ENCODE measurements around the gene SLC36A1. TPM values are rescaled to one million over a fixed set of nuclear protein-coding genes. Genes with fewer than 3 reads are reported as not detected.

SLC36A1 gene
- 10 to 100 TPM; 13.6 to 19.0 TPM for total RNA-seq
- 1 to 10 TPM; 3.3 to 9.0 TPM for polyA plus RNA-seq
- long read RNA-seq, donor 1, partial matches to known transcripts = 2 of 10 reads
- long read RNA-seq, donor 1, other reads (novel, unspliced or antisense) = 8 of 10 reads
- long read RNA-seq, donor 2, partial matches to known transcripts = 3 of 11 reads
- long read RNA-seq, donor 2, other reads (novel, unspliced or antisense) = 8 of 11 reads

- H3K4me1 ChIP-seq (ENCODE audit: control insufficient read depth in 1 of 2, insufficient read depth in 2 of 2, low read length in 2 of 2) = no peaks in the 10 kb centered on the region
- H3K4me3 ChIP-seq (ENCODE audit: low read length in 2 of 2) = peak within 1 kb of the TSS; percentile 51 to 65
- intact Hi-C loops (cut with DNase I) = loop anchor here (1.0 to 5.0 kb wide), 6 partner anchors 53 to 295 kb away; no protein-coding TSS in a partner anchor
- H3K27me3 ChIP-seq (ENCODE audit: control insufficient read depth in 1 of 2, insufficient read depth in 2 of 2, low read length in 1 of 2) = no peaks in the 10 kb centered on the region
- 0% methylated on average over 46 of the region's 46 CpGs for WGBS, 2 donors
- ATAC-seq (ENCODE audit: low FRiP score) = peak; percentile 99
- H3K27ac ChIP-seq (ENCODE audit: low read depth in 1 of 2, low read length in 2 of 2) = no peak within 1 kb of the TSS
- no peaks in the 10 kb centered on the region for H3K9me3 ChIP-seq (ENCODE audit: control insufficient read depth, low read length)
- DNase-seq = peak; percentile 97 to 99
- H3K36me3 ChIP-seq (ENCODE audit: control insufficient read depth in 1 of 2, insufficient read depth in 2 of 2, low read length in 1 of 2) = no peaks in the 10 kb centered on the region
Observed at GRCh38 chr5:151447174-151448037, at the start of gene SLC36A1. SLC36A1 (plus strand) TSS chr5:151447603; CDS start chr5:151458793, 11,190 bp downstream.

- no peak overlapping the region for H3K27ac ChIP-seq (ENCODE audit: low read depth in 1 of 2, low read length in 2 of 2)
- no peak for DNase-seq
- no peaks in the 10 kb centered on the region for H3K9me3 ChIP-seq (ENCODE audit: control insufficient read depth, low read length)
- H3K27me3 ChIP-seq (ENCODE audit: control insufficient read depth in 1 of 2, insufficient read depth in 2 of 2, low read length in 1 of 2) = no peaks in the 10 kb centered on the region
- ATAC-seq (ENCODE audit: low FRiP score) = no peak
- intact Hi-C loops (cut with DNase I) = no loop called here
- H3K4me3 ChIP-seq (ENCODE audit: low read length in 2 of 2) = no peak overlapping the region
- no peaks in the 10 kb centered on the region for H3K4me1 ChIP-seq (ENCODE audit: control insufficient read depth in 1 of 2, insufficient read depth in 2 of 2, low read length in 2 of 2)
- no peaks in the 10 kb centered on the region for H3K36me3 ChIP-seq (ENCODE audit: control insufficient read depth in 1 of 2, insufficient read depth in 2 of 2, low read length in 1 of 2)
- 51 to 76% methylated on average over 4 of the region's 4 CpGs for WGBS, 2 donors
Observed at GRCh38 chr5:151405334-151406160, 41.9 kb upstream of the SLC36A1 start.

- Histone ChIP-seq H3K27me3 (ENCODE audit: control insufficient read depth in 1 of 2, insufficient read depth in 2 of 2, low read length in 1 of 2) (no peaks in the 10 kb centered on the region), H3K4me3 (ENCODE audit: low read length in 2 of 2) (no peak overlapping the region), H3K27ac (ENCODE audit: low read depth in 1 of 2, low read length in 2 of 2) (no peak overlapping the region), H3K9me3 (ENCODE audit: control insufficient read depth, low read length) (no peaks in the 10 kb centered on the region), H3K36me3 (ENCODE audit: control insufficient read depth in 1 of 2, insufficient read depth in 2 of 2, low read length in 1 of 2) (no peaks in the 10 kb centered on the region), H3K4me1 (ENCODE audit: control insufficient read depth in 1 of 2, insufficient read depth in 2 of 2, low read length in 2 of 2) (no peaks in the 10 kb centered on the region)
- DNase-seq = no peak
- no peak for ATAC-seq (ENCODE audit: low FRiP score)
- intact Hi-C loops (cut with DNase I) = no loop called here
- 78 to 81% methylated on average over 8 of the region's 8 CpGs for WGBS, 2 donors
Observed at GRCh38 chr5:151406322-151406947, 41.0 kb upstream of the SLC36A1 start.

GRCh38 chr5:151408591-151409230 lies 38.7 kb upstream of the SLC36A1 start:
- WGBS, 2 donors = 34 to 36% methylated on average over 4 of the region's 4 CpGs

GRCh38 chr5:151413800-151414199 lies 33.6 kb upstream of the SLC36A1 start:
- intact Hi-C loops (cut with DNase I) = no loop called here
- Histone ChIP-seq H3K4me3 (ENCODE audit: low read length in 2 of 2) (no peak overlapping the region), H3K9me3 (ENCODE audit: control insufficient read depth, low read length) (peaks cover 5% of the 10 kb centered on the region), H3K27ac (ENCODE audit: low read depth in 1 of 2, low read length in 2 of 2) (no peak overlapping the region), H3K4me1 (ENCODE audit: control insufficient read depth in 1 of 2, insufficient read depth in 2 of 2, low read length in 2 of 2) (no peaks in the 10 kb centered on the region), H3K36me3 (ENCODE audit: control insufficient read depth in 1 of 2, insufficient read depth in 2 of 2, low read length in 1 of 2) (no peaks in the 10 kb centered on the region), H3K27me3 (ENCODE audit: control insufficient read depth in 1 of 2, insufficient read depth in 2 of 2, low read length in 1 of 2) (no peaks in the 10 kb centered on the region)
- DNase-seq (no peak), ATAC-seq (ENCODE audit: low FRiP score) (no peak)
- 80 to 83% methylated on average over 3 of the region's 3 CpGs for WGBS, 2 donors

More at GRCh38 chr5:151408591-151409230, 38.7 kb upstream of the SLC36A1 start:
- intact Hi-C loops (cut with DNase I) = no loop called here
- Histone ChIP-seq H3K9me3 (ENCODE audit: control insufficient read depth, low read length) (no peaks in the 10 kb centered on the region), H3K27me3 (ENCODE audit: control insufficient read depth in 1 of 2, insufficient read depth in 2 of 2, low read length in 1 of 2) (no peaks in the 10 kb centered on the region), H3K4me3 (ENCODE audit: low read length in 2 of 2) (no peak overlapping the region), H3K4me1 (ENCODE audit: control insufficient read depth in 1 of 2, insufficient read depth in 2 of 2, low read length in 2 of 2) (no peaks in the 10 kb centered on the region), H3K27ac (ENCODE audit: low read depth in 1 of 2, low read length in 2 of 2) (no peak overlapping the region), H3K36me3 (ENCODE audit: control insufficient read depth in 1 of 2, insufficient read depth in 2 of 2, low read length in 1 of 2) (no peaks in the 10 kb centered on the region)
- ATAC-seq (ENCODE audit: low FRiP score) (no peak), DNase-seq (no peak)

- H3K27ac ChIP-seq (ENCODE audit: low read depth in 1 of 2, low read length in 2 of 2) = no peak overlapping the region
- ATAC-seq (ENCODE audit: low FRiP score) = no peak
- WGBS, 2 donors = 71 to 72% methylated on average over 3 of the region's 3 CpGs
Observed at GRCh38 chr5:151414536-151414935, 32.9 kb upstream of the SLC36A1 start.

GRCh38 chr5:151417712-151418111 lies 29.7 kb upstream of the SLC36A1 start:
- H3K36me3 ChIP-seq (ENCODE audit: control insufficient read depth in 1 of 2, insufficient read depth in 2 of 2, low read length in 1 of 2) = no peaks in the 10 kb centered on the region
- no peak for ATAC-seq (ENCODE audit: low FRiP score)
- peaks cover 5% of the 10 kb centered on the region for H3K9me3 ChIP-seq (ENCODE audit: control insufficient read depth, low read length)
- H3K27me3 ChIP-seq (ENCODE audit: control insufficient read depth in 1 of 2, insufficient read depth in 2 of 2, low read length in 1 of 2) = no peaks in the 10 kb centered on the region
- no peak for DNase-seq
- H3K4me3 ChIP-seq (ENCODE audit: low read length in 2 of 2) = no peak overlapping the region
- intact Hi-C loops (cut with DNase I) = no loop called here
- no peaks in the 10 kb centered on the region for H3K4me1 ChIP-seq (ENCODE audit: control insufficient read depth in 1 of 2, insufficient read depth in 2 of 2, low read length in 2 of 2)
- no peak overlapping the region for H3K27ac ChIP-seq (ENCODE audit: low read depth in 1 of 2, low read length in 2 of 2)

More at GRCh38 chr5:151414536-151414935, 32.9 kb upstream of the SLC36A1 start:
- H3K4me3 ChIP-seq (ENCODE audit: low read length in 2 of 2) = no peak overlapping the region
- intact Hi-C loops (cut with DNase I) = no loop called here
- H3K4me1 ChIP-seq (ENCODE audit: control insufficient read depth in 1 of 2, insufficient read depth in 2 of 2, low read length in 2 of 2) = no peaks in the 10 kb centered on the region
- no peak for DNase-seq
- H3K36me3 ChIP-seq (ENCODE audit: control insufficient read depth in 1 of 2, insufficient read depth in 2 of 2, low read length in 1 of 2) = no peaks in the 10 kb centered on the region
- H3K27me3 ChIP-seq (ENCODE audit: control insufficient read depth in 1 of 2, insufficient read depth in 2 of 2, low read length in 1 of 2) = no peaks in the 10 kb centered on the region
- H3K9me3 ChIP-seq (ENCODE audit: control insufficient read depth, low read length) = peaks cover 5% of the 10 kb centered on the region

GRCh38 chr5:151420127-151420526 lies 27.3 kb upstream of the SLC36A1 start:
- 82 to 87% methylated on average over 6 of the region's 6 CpGs for WGBS, 2 donors

More at GRCh38 chr5:151420127-151420526, 27.3 kb upstream of the SLC36A1 start:
- Histone ChIP-seq H3K9me3 (ENCODE audit: control insufficient read depth, low read length) (peaks cover 5% of the 10 kb centered on the region), H3K36me3 (ENCODE audit: control insufficient read depth in 1 of 2, insufficient read depth in 2 of 2, low read length in 1 of 2) (no peaks in the 10 kb centered on the region), H3K27ac (ENCODE audit: low read depth in 1 of 2, low read length in 2 of 2) (no peak overlapping the region), H3K4me3 (ENCODE audit: low read length in 2 of 2) (no peak overlapping the region), H3K27me3 (ENCODE audit: control insufficient read depth in 1 of 2, insufficient read depth in 2 of 2, low read length in 1 of 2) (no peaks in the 10 kb centered on the region), H3K4me1 (ENCODE audit: control insufficient read depth in 1 of 2, insufficient read depth in 2 of 2, low read length in 2 of 2) (no peaks in the 10 kb centered on the region)
- ATAC-seq (ENCODE audit: low FRiP score) (no peak), DNase-seq (no peak)
- intact Hi-C loops (cut with DNase I) = no loop called here

Measured in aorta (tissue), 5 donors.